K562 (cell line): ENCODE data around the gene PCBD2. TPM values are rescaled to one million over a fixed set of nuclear protein-coding genes. Genes with fewer than 3 reads are reported as not detected.
A peak's percentile ranks its signal among the peaks of the same experiment; 100 is the strongest.

Source experiments
- CEBPG ChIP-seq, 3 experiments: fragments of 200-800 bp in 1 of 3; sonication (Bioruptor generic) in 1 of 3; sonication (generic) in 1 of 3; formaldehyde crosslinking in 1 of 3; IDR thresholded peaks in 2 of 3; conservative IDR thresholded peaks in 1 of 3; 2 replicates each; pipeline versions ENCODE4 v1.6.1 to v1.8.0; 2016 to 2022; ENCODE audit warnings: missing compliant biosample characterization in 2 of 3, missing genetic modification characterization in 2 of 3, mild to moderate bottlenecking in 1 of 3, missing genetic modification reagents in 1 of 3
- HDAC6 ChIP-seq: IDR thresholded peaks from 2 replicates; pipeline ENCODE4 v1.6.1; 2012; ENCODE audit warnings: low read depth, mild to moderate bottlenecking, control low read depth, inconsistent platforms, low read length, moderate library complexity
- HNRNPH1 ChIP-seq: fragments of 200-400 bp; formaldehyde crosslinking; optimal IDR thresholded peaks from 2 replicates; pipeline ENCODE3; 2017; ENCODE audit warnings: low read depth, mild to moderate bottlenecking, low read length, moderate library complexity
- MCM2 ChIP-seq: fragments of 450-650 bp; IDR thresholded peaks from 2 replicates; pipeline ENCODE4 v1.6.1; 2017; ENCODE audit warnings: low read depth, mild to moderate bottlenecking
- NR3C1 ChIP-seq: sonication (generic); formaldehyde crosslinking; IDR thresholded peaks from 2 replicates; pipeline ENCODE4 v1.8.1; 2022; ENCODE audit warnings: missing genetic modification reagents
- PHF8 ChIP-seq: fragments of 200-600 bp; sonication (generic); IDR thresholded peaks from 2 replicates; pipeline ENCODE4 v1.6.1; 2012; ENCODE audit warnings: mixed run types, mild to moderate bottlenecking, inconsistent platforms, low read length, moderate library complexity, borderline replicate concordance
- SMARCA5 ChIP-seq: fragments of 450-650 bp; IDR thresholded peaks from 2 replicates; pipeline ENCODE4 v1.6.1; 2016
- SMARCE1 ChIP-seq: fragments of 450-650 bp; IDR thresholded peaks from 2 replicates; pipeline ENCODE4 v1.7.1; 2016; ENCODE audit warnings: mild to moderate bottlenecking
- TEAD1 ChIP-seq, 2 experiments: fragments of 450-650 bp in 1 of 2; sonication (generic) in 1 of 2; formaldehyde crosslinking; IDR thresholded peaks; 2 replicates each; pipeline versions ENCODE4 v1.4.0 to v1.8.0; 2020 to 2022; ENCODE audit warnings: mild to moderate bottlenecking in 2 of 2, missing genetic modification reagents in 1 of 2
- ZNF197 ChIP-seq: fragments of 200-800 bp; sonication (Bioruptor generic); IDR thresholded peaks from 2 replicates; pipeline ENCODE4 v1.6.1; 2016; ENCODE audit warnings: low read depth, missing genetic modification characterization, missing compliant biosample characterization
- ZNF507 ChIP-seq: conservative IDR thresholded peaks from 2 replicates; pipeline ENCODE4 v1.6.1; 2017; ENCODE audit warnings: missing genetic modification characterization, missing compliant biosample characterization
- polyA plus RNA-seq, 8 experiments: library from polyadenylated mRNA; depleted of rRNA in 4 of 8; stranded (reverse) in 5 of 8; unstranded in 3 of 8; fragments of >200 nt; fragmentation: Nextera tagmentation in 2 of 8; fragmentation: Illumina TruSeq in 1 of 8; extraction: Ambion mirVana in 2 of 8; extraction: Trizol in 1 of 8; gene quantifications; 2 replicates each; pipeline versions ENCODE4 v1.2.1 to v1.2.3, GENCODE V29; 2011 to 2014; ENCODE audit warnings: inconsistent platforms in 1 of 8, missing spikeins in 1 of 8
- total RNA-seq, 7 experiments: library from RNA; depleted of rRNA in 6 of 7; stranded (reverse); fragments of >200 nt in 6 of 7; fragmentation: Illumina TruSeq in 2 of 7; extraction: Trizol in 2 of 7; gene quantifications; 2 replicates each; pipeline versions ENCODE4 v1.2.1 to v1.2.3, GENCODE V29; 2011 to 2021; ENCODE audit warnings: low replicate concordance in 1 of 7
- TF ChIP-seq, protein P1 (sequence below): sonication (generic); formaldehyde crosslinking; IDR thresholded peaks from 2 replicates; pipeline ENCODE4 v1.8.0; 2022; ENCODE audit warnings: missing genetic modification reagents, mild to moderate bottlenecking, borderline replicate concordance
- TF ChIP-seq, protein P2 (sequence below): sonication (generic); formaldehyde crosslinking; IDR thresholded peaks from 2 replicates; pipeline ENCODE4 v1.8.0; 2022; ENCODE audit warnings: mild to moderate bottlenecking, low read depth, missing genetic modification reagents
- TF ChIP-seq, protein P3 (sequence below), 2 experiments: fragments of 250-450 bp in 1 of 2; fragments of 450-650 bp in 1 of 2; sonication (Bioruptor Pico) in 1 of 2; IDR thresholded peaks; 2 replicates each; pipeline versions ENCODE4 v1.6.1 to v1.8.0; 2016 to 2021; ENCODE audit warnings: mild to moderate bottlenecking in 2 of 2, moderate library complexity in 2 of 2, missing compliant biosample characterization in 1 of 2, missing genetic modification characterization in 1 of 2
- TF ChIP-seq, protein P4 (sequence below): fragments of 250-450 bp; sonication (Bioruptor Pico); IDR thresholded peaks from 2 replicates; pipeline ENCODE4 v1.8.0; 2021; ENCODE audit warnings: borderline replicate concordance, mild to moderate bottlenecking, moderate library complexity; ENCODE audit not compliant: poor library complexity, severe bottlenecking
- TF ChIP-seq, protein P5 (sequence below), 2 experiments: fragments of 450-650 bp; IDR thresholded peaks; 2 replicates each; pipeline ENCODE4 v1.6.1; 2016
- TF ChIP-seq, protein P6 (sequence below): fragments of 450-650 bp; formaldehyde crosslinking; IDR thresholded peaks from 2 replicates; pipeline ENCODE4 v1.4.0; 2020; ENCODE audit warnings: mild to moderate bottlenecking, moderate library complexity

Gene PCBD2
- total and polyA plus RNA-seq, 9 of the 15 experiments (the other 6 are each of a cell fraction or from before 2014, with no cell fraction given), result 5.2 to 13.8 (median 7.8) TPM

DNA sequence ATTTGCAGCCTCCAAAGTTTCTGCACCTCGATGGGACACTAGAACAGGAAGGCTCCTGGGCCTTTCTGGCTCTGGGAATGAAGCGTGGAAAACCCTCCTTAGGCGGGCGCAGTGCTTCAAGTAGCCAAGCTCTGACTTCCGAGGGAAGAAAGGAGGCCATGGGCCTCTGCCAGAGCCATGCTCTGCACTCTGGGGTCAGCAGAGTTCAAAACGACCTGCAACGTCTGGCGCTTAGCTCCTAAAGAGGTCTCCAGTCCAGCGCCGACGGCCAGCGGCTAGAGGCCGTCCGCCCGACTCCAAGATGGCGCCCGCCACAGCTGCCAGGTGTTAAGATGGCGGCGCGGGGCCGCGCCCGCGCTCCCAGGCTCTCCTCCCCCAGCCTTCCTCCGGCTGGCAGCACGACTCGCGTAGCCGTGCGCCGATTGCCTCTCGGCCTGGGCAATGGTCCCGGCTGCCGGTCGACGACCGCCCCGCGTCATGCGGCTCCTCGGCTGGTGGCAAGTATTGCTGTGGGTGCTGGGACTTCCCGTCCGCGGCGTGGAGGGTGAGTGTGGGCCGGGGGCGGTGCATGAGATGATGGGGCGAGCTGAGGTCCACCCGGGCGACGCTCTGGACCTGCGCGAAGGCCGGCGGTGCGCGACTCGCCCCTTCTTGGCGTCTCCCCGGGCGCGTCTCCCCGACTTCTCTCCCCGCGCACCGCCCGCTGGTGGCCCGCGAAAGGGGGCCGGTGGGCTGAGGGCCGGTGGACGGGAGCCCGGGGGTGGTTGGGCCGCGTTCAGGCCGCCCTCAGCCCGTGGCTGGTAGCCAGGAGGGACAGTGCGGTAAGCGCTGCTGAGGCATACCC lies 30.7 kb upstream of the PCBD2 start, which contains the start of gene TXNDC15 (continued):
- TF ChIP-seq, protein P1, sequence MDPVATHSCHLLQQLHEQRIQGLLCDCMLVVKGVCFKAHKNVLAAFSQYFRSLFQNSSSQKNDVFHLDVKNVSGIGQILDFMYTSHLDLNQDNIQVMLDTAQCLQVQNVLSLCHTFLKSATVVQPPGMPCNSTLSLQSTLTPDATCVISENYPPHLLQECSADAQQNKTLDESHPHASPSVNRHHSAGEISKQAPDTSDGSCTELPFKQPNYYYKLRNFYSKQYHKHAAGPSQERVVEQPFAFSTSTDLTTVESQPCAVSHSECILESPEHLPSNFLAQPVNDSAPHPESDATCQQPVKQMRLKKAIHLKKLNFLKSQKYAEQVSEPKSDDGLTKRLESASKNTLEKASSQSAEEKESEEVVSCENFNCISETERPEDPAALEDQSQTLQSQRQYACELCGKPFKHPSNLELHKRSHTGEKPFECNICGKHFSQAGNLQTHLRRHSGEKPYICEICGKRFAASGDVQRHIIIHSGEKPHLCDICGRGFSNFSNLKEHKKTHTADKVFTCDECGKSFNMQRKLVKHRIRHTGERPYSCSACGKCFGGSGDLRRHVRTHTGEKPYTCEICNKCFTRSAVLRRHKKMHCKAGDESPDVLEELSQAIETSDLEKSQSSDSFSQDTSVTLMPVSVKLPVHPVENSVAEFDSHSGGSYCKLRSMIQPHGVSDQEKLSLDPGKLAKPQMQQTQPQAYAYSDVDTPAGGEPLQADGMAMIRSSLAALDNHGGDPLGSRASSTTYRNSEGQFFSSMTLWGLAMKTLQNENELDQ, result no peak
- TF ChIP-seq SMARCE1, result no peak
- TF ChIP-seq ZNF197 (CRISPR knock-in tag), result peak; percentile 89
- no peak for TF ChIP-seq MCM2
- TF ChIP-seq, protein P2, sequence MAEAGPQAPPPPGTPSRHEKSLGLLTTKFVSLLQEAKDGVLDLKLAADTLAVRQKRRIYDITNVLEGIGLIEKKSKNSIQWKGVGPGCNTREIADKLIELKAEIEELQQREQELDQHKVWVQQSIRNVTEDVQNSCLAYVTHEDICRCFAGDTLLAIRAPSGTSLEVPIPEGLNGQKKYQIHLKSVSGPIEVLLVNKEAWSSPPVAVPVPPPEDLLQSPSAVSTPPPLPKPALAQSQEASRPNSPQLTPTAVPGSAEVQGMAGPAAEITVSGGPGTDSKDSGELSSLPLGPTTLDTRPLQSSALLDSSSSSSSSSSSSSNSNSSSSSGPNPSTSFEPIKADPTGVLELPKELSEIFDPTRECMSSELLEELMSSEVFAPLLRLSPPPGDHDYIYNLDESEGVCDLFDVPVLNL (CRISPR knock-in tag), result no peak; the same call in 1 of the 2 replicates
- peak in 1 of 2 experiments; percentile 26; a peak in 1 of 4 replicates for TF ChIP-seq TEAD1 (CRISPR knock-in tag; IDR thresholded peaks at IDR 0.05)
- TF ChIP-seq PHF8, result peak; percentile 92; the same call in 1 of the 2 replicates
- TF ChIP-seq, protein P3, sequence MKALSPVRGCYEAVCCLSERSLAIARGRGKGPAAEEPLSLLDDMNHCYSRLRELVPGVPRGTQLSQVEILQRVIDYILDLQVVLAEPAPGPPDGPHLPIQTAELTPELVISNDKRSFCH (CRISPR knock-in tag; IDR thresholded peaks at IDR 0.05), result no peak
- TF ChIP-seq, protein P3 (tag; IDR thresholded peaks at IDR 0.05), result peak; percentile 83
- TF ChIP-seq ZNF507 (tag), result no peak
- no peak for TF ChIP-seq CEBPG (CRISPR knock-in tag; IDR thresholded peaks at IDR 0.05)
- no peak for TF ChIP-seq CEBPG (tag; conservative IDR thresholded peaks at IDR 0.05 in 1 of 2, IDR thresholded peaks at IDR 0.05 in 1 of 2)
- no peak for TF ChIP-seq SMARCA5
- TF ChIP-seq, protein P4, sequence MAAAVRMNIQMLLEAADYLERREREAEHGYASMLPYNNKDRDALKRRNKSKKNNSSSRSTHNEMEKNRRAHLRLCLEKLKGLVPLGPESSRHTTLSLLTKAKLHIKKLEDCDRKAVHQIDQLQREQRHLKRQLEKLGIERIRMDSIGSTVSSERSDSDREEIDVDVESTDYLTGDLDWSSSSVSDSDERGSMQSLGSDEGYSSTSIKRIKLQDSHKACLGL (CRISPR knock-in tag), result no peak
- TF ChIP-seq NR3C1 (CRISPR knock-in tag), result no peak
- TF ChIP-seq, protein P5, sequence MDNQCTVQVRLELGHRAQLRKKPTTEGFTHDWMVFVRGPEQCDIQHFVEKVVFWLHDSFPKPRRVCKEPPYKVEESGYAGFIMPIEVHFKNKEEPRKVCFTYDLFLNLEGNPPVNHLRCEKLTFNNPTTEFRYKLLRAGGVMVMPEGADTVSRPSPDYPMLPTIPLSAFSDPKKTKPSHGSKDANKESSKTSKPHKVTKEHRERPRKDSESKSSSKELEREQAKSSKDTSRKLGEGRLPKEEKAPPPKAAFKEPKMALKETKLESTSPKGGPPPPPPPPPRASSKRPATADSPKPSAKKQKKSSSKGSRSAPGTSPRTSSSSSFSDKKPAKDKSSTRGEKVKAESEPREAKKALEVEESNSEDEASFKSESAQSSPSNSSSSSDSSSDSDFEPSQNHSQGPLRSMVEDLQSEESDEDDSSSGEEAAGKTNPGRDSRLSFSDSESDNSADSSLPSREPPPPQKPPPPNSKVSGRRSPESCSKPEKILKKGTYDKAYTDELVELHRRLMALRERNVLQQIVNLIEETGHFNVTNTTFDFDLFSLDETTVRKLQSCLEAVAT (IDR thresholded peaks at IDR 0.05), result no peak
- TF ChIP-seq HDAC6, result no peak
- TF ChIP-seq HNRNPH1, result no peak
- TF ChIP-seq, protein P6, sequence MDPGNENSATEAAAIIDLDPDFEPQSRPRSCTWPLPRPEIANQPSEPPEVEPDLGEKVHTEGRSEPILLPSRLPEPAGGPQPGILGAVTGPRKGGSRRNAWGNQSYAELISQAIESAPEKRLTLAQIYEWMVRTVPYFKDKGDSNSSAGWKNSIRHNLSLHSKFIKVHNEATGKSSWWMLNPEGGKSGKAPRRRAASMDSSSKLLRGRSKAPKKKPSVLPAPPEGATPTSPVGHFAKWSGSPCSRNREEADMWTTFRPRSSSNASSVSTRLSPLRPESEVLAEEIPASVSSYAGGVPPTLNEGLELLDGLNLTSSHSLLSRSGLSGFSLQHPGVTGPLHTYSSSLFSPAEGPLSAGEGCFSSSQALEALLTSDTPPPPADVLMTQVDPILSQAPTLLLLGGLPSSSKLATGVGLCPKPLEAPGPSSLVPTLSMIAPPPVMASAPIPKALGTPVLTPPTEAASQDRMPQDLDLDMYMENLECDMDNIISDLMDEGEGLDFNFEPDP (CRISPR knock-in tag), result no peak
